DLD1 (cell line): ENCODE results near the gene ASTN2.

ENCODE experiments used
- in situ Hi-C: cut with HindIII; loops from 2 replicates; pipeline ENCODE4 v1.10.0; 2017; ENCODE audit warnings: low sequenced_read_pairs

The ASTN2 gene

GRCh38 chr9:117368684-117369230 lies 46.1 kb downstream of the ASTN2 start:
- in situ Hi-C loops, result no loop called here

GRCh38 chr9:117365438-117365837 lies 49.4 kb downstream of the ASTN2 start:
- in situ Hi-C loops, result no loop called here

- in situ Hi-C loops, result no loop called here
These were observed 51.9 kb downstream of the ASTN2 start for GRCh38 chr9:117363006-117363405.

DNA sequence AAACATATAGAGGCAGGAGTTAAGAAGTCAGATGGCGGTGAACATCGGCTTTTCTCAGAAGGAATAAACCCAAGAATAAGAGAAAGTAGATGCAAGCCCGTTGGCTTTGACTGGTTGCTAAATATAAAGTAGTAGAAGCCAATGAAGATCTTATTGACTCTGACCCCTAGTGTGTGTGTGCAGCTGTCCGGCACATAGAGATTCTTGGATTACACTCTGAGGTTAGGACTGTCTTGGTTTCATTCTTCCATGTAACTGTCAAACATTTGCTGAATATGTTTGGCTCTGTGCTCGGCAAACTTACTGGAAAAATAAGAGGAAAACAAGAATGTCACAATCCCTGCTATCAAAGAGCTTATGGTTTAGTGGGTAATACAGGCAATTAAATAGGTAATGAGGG lies 54.9 kb downstream of the ASTN2 start:
- in situ Hi-C loops, result no loop called here

- in situ Hi-C loops, result no loop called here
These were observed 59.3 kb downstream of the ASTN2 start for GRCh38 chr9:117355542-117355941.

DNA sequence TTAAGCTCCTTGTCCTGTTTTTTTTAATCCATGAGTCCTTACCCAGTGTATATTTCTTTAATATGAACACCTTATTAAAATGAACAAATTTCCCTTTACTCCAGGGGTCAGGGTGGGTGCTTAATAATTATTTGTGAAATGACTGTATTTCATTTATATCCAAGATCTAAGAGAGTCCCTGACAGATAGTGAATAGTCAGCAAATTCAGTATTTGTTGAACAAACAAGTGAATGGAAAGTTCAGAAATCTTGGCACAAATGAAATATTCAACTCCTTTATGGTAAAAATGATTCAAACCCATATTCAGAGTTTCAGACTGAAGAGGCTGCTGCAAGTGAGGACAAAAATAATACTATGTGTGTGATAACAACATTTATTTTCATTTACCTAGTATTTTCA lies 59.9 kb downstream of the ASTN2 start:
- in situ Hi-C loops, result no loop called here

- in situ Hi-C loops, result no loop called here
These were observed 60.5 kb downstream of the ASTN2 start for GRCh38 chr9:117354244-117354847.

DNA sequence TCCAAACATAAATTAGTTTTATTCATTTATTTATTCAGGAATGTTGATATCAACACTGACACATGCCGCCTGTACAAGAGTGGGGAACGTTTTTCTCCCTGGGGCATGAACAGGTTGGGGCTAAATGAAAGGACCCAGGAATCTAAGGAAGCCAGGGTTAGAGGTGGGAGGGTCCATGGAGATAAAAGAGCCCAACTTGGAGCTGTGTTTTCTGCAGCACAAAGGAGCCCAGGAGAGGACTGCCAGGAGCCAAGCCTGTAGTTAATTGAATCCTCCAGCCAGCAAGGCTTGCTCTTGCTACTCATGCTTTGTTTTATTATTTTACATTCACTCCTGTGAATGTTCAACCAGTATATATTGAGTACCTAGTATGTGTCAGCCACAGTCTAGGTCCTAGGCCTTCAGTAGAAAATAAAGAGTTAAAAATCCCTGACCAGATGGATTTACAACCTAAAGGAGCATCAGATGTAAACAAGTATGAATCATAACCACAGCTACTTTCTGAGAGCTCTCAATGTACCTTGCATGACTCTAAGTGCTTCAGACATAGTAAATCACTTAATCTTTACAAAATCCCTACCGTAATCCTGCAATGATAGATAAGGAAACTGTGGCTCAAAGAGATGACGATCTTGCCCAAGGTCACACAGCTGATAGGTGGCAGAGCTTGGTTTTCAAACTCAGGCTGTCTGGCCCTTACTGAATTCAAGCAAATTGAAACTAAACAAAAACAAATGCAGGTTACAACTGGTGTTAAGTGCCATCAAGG lies 69.8 kb downstream of the ASTN2 start:
- in situ Hi-C loops, result no loop called here

DNA sequence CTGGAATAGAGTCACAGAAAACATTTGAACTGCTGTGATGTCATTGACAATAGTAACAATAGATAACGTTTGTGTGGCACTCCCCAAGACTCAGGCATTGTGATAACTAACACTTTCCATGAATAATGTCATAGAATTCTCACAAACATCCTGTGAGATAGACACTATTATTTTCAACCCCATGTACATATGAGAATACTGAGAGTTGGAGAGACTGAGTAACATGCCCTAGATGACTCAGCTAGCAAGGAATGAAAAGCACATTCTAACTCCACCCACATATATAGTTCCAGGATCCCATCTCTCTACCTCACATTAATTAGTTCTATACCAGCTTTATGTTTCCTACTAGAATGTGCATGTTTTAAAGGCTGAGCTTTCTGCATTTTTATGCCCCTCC lies 71.4 kb downstream of the ASTN2 start:
- in situ Hi-C loops, result no loop called here

- in situ Hi-C loops, result no loop called here
These were observed 73.7 kb downstream of the ASTN2 start for GRCh38 chr9:117341151-117341550.

GRCh38 chr9:117340422-117340821 lies 74.4 kb downstream of the ASTN2 start:
- in situ Hi-C loops, result no loop called here

- in situ Hi-C loops, result no loop called here
These were observed 78.9 kb downstream of the ASTN2 start for GRCh38 chr9:117335837-117336433.

- in situ Hi-C loops, result no loop called here
These were observed 80.8 kb downstream of the ASTN2 start for GRCh38 chr9:117334101-117334500.

GRCh38 chr9:117325831-117326230 lies 89.0 kb downstream of the ASTN2 start:
- in situ Hi-C loops, result no loop called here

DNA sequence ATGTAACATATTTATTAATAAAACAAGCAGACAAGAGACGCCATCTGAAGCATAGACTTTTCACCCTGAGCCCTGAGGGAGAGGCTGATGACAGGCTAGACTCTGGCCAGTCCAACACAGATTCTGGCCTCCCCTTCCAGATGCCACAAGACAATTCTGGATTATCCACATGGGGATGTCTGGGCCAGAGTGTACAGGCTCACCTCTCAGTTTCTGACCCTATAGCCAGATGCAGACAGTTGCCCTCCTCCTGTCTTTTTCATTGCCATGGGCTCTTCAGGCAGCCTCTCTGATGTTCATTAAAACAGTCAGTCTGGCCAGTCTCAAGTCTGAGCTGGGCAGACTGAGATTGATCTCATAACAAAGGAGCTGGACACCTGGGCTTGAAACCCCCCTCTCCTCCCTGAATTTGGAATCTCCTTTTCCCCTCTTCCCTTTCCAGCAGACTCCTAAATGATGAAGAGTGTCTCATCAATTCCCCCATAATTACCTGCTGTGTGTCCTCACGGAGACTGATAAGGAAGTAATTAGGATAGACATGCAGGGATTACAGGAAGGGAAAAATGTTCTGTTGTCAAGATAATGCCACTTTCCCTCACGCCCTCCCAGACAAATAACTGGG lies 89.6 kb downstream of the ASTN2 start:
- in situ Hi-C loops, result no loop called here

GRCh38 chr9:117323390-117323789 lies 91.5 kb downstream of the ASTN2 start:
- in situ Hi-C loops, result no loop called here

DNA sequence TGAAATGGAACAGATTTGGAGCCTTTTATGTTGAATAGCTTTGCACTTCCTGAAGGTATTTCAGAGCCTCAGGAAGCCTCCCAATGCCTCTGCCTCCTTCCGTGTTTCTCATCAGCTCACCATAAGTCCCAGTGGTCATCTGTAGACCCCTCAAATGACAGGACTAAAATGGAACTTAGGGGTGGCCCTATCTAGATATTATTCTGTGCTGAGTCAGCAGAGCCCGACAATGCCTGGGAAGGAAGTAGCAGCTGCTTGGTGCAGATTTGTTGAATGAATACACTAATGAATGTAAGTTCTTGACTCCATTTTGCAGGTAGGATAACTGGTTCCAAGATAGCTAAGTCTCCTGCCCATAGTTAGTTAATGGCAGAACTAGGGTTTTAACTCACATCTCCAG lies 97.7 kb downstream of the ASTN2 start:
- in situ Hi-C loops, result no loop called here

DNA sequence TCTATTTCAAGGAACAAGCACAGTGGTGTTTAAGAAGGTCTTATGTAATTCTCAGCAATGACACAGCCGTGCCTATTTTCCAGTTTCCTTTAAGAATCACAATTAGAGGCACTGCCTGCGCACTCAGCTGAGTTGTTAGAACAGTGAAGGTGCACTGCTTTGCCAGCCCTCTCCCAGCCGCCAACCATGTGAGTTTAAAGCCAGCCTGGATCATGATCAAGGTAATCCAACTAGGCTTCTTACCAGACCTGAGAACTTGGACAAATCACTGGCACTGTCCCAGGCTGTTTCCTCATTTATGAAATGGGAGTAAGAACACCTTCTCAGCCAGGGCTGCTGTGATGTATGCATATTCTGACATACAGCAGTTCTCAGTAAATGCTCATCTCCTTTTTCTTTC lies 99.6 kb downstream of the ASTN2 start:
- in situ Hi-C loops, result no loop called here

- in situ Hi-C loops, result no loop called here
These were observed 100.9 kb downstream of the ASTN2 start for GRCh38 chr9:117313989-117314388.

- in situ Hi-C loops, result no loop called here
These were observed 107.2 kb downstream of the ASTN2 start for GRCh38 chr9:117307701-117308100.

DNA sequence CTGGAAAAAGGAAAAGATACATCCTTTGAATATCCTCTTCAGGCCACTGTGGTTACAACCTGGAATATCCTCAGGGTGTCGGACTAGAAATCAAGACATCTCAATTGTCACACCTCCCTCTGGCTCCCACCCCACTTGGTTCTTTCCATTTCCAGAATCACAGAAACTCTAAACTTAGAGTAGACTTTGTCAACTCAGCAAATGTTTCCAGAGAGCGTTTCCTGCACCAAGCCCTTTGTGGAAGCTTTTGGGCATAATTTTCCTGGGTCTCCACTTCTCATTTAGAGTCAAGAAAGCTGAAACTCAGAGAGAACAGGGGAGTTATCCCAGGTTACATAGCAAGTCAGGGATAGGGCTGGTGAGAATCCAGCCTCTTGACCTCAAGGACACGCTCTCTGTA lies 108.8 kb downstream of the ASTN2 start:
- in situ Hi-C loops, result no loop called here

- in situ Hi-C loops, result no loop called here
These were observed 109.4 kb downstream of the ASTN2 start for GRCh38 chr9:117305454-117305853.
